Activated CD4-positive, alpha-beta T cell treated with anti-CD3 and anti-CD28 coated beads, Interleukin-10, Interleukin-2, amounts not matched to agents 100 ng/mL and 50 ng/mL, durations not matched to agents 16 hours and 8 hours (primary cell): ENCODE data around the gene CENPP.
"Not testable (repeated sequence)": the region's sequence is repeated elsewhere in the genome, so short reads cannot be mapped to it uniquely, and the experiment has no call there.

Experiments
- DNase-seq: peaks from one replicate; pipeline ENCODE4 v3.0.0-alpha.2; 2020

CENPP gene

GRCh38 chr9:92558612-92559374 lies 233.0 kb downstream of the CENPP start:
- no peak for DNase-seq

DNA sequence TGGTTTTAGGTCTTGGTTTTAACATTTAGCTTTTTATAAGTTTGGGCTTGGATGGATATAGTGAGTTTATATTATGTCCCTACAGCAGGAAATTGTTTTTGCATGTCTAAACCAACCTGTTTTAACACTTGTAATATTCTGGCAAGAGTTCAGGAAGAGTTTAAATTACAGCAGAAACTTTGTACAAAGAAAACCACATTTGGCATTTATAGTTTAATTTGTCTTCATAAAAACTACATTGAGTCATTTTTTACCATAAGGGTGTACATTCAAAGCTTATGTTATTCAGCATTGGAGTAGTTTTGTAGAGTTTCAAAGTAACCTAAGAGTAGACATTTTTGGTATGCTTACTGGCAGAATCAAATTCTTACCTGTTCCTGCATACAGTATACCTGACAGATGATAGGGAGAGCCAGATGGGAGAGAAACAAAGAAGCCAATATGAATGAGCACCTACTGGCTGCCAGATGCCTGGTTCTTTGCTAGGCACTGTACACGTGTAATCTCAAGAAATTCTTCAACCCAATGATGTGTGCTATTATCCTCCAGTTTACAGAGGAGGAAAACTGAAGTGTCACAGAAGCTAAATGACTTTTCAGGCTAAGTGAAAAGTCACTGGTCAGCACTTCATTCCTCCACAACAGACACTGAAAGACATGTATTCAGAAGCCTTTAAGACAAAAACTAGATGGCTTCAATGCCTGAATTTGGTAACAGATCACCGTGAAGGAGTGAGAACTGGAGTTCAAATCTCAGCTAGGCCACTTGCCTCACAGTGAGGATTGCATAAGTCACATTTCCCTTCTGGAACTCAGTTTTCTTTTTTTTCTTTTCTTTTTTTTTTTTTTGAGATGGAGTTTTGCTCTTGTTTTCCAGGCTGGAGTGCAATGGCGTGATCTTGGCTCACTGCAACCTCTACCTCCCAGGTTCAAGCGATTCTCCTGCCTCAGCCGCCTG lies 235.9 kb downstream of the CENPP start:
- DNase-seq: no peak

GRCh38 chr9:92562461-92562967 lies 236.8 kb downstream of the CENPP start:
- no peak for DNase-seq

DNA sequence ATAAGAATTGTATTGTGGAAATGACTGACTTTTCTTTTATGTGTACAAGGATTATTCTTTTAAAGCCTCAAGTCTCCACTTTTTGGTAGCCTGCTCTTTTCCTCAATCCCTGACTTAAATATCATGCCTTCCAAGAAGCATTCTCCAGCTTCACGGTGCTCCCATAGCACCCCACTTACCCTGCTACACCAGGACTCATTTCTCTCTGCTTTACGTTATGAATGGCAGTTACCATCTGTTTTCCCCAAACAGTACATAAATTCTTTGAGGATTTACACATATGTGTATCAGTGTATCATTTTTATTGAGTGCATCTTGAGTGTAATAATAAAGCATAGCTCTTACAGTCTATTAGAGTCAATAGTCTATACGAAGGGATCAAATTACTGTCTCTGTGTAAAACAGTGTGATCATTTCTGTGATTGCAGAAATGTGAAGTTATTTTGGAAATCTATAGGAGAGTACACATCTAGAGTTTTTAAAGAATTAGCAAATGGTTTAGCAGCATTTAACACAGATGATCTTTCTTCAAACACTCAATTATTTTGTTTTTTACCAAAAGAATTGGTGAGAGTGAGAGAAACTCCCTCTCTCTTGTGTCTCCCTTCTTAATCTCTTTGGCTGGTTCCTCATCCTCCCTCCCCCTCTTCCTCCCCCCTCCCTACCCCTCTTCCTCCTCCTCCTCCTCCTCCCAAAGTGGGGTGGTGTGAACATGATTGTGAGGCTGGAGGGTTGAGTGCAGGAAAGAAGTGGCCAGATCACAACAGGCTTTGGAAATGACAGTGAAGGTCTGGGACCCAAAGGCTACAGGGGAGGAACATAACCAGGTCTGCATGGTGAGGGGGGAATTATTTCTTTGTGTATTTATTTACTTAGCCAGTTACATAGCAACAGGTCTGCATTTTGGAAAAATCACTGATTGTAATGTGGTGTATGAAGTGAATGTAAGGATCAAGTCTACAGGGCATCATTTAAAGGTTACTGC lies 237.7 kb downstream of the CENPP start:
- DNase-seq: no peak

DNA sequence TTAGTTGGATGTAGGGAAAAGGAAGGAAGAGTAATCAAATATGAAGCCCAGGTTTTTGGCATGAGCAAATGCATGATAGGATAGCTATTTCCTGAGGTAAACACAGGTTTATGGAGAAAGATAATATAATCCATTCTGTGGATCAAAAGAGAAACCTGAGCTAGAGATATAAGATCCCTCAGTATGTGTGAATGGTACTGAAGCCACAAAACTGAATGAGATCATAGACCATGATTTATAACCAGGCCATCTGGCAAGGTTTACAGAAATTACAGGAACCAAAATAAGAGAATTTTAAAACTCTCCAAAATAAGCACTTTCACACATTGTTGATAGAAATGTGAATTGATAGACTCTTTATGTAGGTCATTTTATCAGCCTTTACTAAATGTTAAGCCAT lies 238.8 kb downstream of the CENPP start:
- DNase-seq: no peak

- DNase-seq: no peak
These were observed 239.2 kb downstream of the CENPP start for GRCh38 chr9:92564982-92565381.

- DNase-seq: not testable (repeated sequence)
These were observed 246.1 kb downstream of the CENPP start for GRCh38 chr9:92571871-92572270.

DNA sequence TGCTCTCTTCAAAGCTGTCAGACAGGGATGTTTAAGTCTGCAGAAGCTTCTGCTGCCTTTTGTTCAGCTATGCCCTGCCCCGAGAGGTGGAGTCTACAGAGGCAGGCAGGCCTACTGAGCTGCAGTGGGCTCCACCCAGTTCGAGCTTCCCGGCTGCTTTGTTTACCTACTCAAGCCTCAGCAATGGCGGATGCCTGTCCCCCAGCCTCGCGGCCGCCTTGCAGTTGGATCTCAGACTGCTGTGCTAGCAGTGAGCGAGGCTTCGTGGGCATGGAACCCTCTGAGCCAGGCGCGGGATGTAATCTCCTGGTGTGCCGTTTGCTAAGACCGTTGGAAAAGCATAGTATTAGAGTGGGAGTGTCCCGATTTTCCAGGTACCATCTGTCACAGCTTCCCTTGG lies 247.9 kb downstream of the CENPP start:
- DNase-seq: not testable (repeated sequence)

DNA sequence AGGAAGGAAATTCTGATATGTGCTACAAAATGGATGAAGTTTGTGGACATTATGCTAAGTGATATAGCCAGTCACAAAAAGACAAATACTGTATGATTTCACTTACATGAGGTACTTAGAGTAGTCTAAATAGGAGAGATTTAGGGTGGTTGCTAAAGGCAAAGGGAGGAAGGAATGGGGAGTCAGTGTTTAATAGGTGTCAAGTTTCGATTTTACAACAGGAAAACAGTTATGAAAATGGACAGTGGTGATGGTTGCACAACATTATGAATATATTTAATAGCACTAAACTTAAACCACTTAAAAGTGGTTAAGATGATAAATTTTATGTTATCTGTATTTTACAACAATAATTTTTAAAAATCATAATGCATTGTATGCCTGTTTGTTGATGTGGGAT lies 250.4 kb downstream of the CENPP start:
- DNase-seq: no peak

DNA sequence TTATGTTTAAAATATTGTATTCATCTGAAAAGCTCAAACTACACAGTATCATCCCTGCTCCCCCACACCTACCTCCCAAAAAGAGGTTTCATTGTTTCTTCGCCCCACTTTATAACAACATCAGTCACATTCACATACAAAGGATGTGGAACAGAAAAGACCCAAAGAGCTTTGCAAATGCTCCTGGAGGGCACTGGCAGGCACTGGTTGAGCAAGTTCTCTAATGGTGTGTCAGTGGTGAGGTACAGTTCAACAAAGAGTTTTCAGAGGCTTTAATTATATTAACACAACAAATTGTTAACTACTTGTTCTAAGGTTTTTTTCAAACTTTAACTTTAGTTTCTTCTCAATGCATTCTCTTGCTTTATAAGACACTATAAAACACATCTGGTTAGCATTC lies 264.2 kb downstream of the CENPP start:
- no peak for DNase-seq

DNA sequence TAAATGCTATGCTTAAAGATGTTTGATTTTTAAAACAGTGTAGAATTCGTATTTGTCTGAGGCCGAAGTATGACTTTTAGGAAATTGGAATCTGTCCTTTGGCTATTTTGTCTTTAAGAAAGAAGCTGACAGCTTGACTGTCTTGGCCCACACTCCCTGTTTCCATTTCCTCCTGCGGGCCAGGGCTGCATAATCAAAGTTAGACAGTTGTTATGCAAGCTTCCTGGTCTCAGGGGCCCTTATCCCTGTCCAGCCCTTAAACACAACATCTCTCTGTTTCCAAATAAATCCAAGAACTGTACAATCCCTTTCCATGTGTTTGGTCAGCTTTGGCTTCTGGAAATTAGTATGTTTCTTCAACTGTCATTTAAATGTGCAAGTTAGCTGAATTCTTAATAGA lies 264.6 kb downstream of the CENPP start:
- no peak for DNase-seq

GRCh38 chr9:92592537-92592936 lies 266.8 kb downstream of the CENPP start:
- no peak for DNase-seq

GRCh38 chr9:92592946-92593861 lies 267.5 kb downstream of the CENPP start:
- no peak for DNase-seq

DNA sequence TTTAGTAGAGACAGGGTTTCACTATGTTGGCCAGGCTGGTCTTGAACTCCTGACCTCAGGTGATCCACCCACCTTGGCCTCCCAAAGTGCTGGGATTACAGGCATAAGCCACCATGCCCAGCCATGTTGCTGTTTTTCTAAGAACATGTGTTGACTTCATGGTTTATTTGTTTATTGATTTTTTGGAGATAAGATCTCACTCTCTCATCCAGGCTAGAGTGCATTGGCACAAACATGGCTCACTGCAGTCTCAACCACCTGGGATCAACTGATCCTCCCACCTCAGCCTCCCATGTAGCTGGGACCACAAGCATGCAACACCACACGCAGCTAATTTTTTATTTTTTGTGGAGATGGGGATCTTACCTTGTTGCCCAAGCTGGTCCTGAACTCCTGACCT lies 269.3 kb downstream of the CENPP start:
- DNase-seq: not testable (repeated sequence)

- DNase-seq: no peak
These were observed 270.2 kb downstream of the CENPP start for GRCh38 chr9:92595930-92596329.

- DNase-seq: no peak
These were observed 272.6 kb downstream of the CENPP start for GRCh38 chr9:92598382-92598781.

GRCh38 chr9:92599938-92600461 lies 274.2 kb downstream of the CENPP start:
- no peak for DNase-seq

- no peak for DNase-seq
These were observed 274.9 kb downstream of the CENPP start for GRCh38 chr9:92600462-92601261.

DNA sequence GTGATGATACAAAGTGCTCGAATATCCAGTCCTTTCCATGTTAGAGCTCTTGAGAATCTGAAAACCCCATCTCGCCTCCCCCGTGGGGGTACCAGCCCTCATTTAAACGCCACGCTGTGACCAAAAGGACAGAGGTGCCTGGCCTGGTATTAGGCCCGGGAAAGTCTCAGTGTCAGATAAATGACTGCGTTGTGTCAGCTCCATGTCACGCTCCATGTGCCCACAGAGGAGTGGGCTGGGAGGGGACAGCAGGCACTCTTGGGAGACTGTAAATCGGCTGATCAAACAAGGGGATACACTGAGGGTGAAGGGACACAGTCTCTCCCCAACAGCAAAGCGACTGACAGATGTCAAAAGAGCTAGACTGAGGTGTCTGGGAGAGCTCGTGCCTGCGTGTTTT lies 275.7 kb downstream of the CENPP start:
- no peak for DNase-seq

DNA sequence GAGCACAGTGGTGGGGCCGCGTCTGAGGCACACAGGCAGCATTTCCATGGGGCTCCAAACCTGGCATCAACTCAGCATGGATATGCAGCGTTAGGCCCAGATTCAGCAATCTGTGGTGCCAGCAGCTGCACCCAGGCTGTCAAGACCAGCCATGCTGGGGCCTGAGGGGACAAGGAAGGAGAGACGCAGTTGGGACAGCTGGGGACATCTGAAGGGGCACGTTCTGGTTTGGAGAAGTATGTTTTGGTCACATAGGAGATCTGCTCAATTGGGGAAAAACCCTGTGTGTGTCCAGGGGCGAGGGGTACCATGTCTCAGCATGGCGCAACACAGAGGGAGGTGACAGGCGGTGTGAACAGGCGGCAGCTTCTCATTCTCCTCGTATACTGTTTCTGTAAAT lies 276.7 kb downstream of the CENPP start:
- DNase-seq: no peak
